ENCODE data around the gene BANP.
"Not testable (repeated sequence)": the region's sequence is repeated elsewhere in the genome, so short reads cannot be mapped to it uniquely, and the experiment has no call there.

The BANP gene

DNA sequence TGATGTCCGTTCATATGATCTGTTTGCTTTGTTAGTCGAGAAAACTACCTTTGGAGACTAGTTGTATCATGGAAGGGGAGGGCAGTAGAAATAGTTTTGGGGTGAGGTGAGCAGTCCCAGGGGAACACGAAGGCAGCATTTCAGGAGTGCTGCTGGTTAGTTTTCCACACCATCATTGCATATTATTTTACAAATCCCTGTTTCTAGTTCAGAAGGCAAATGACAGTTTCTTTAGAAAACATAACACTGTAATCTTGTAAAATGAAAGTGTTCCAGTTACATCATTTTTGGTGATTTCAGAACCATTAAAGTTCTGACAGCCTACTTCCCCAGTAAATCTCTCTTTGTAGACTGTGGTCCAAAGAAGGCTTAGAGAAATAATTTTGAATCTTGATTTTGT, 25.4 kb downstream of the BANP start:
- no peak for DNase-seq (ENCODE audit: extremely low read depth, low read depth)
- TF ChIP-seq, protein P1, sequence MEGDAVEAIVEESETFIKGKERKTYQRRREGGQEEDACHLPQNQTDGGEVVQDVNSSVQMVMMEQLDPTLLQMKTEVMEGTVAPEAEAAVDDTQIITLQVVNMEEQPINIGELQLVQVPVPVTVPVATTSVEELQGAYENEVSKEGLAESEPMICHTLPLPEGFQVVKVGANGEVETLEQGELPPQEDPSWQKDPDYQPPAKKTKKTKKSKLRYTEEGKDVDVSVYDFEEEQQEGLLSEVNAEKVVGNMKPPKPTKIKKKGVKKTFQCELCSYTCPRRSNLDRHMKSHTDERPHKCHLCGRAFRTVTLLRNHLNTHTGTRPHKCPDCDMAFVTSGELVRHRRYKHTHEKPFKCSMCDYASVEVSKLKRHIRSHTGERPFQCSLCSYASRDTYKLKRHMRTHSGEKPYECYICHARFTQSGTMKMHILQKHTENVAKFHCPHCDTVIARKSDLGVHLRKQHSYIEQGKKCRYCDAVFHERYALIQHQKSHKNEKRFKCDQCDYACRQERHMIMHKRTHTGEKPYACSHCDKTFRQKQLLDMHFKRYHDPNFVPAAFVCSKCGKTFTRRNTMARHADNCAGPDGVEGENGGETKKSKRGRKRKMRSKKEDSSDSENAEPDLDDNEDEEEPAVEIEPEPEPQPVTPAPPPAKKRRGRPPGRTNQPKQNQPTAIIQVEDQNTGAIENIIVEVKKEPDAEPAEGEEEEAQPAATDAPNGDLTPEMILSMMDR (IDR thresholded peaks at IDR 0.05; ENCODE audit: low read depth, low read length, missing control alignments), result no peak
- no peak overlapping the region for H3K4me3 ChIP-seq (replicated peaks; ENCODE audit: low read depth, low read length)

DNA sequence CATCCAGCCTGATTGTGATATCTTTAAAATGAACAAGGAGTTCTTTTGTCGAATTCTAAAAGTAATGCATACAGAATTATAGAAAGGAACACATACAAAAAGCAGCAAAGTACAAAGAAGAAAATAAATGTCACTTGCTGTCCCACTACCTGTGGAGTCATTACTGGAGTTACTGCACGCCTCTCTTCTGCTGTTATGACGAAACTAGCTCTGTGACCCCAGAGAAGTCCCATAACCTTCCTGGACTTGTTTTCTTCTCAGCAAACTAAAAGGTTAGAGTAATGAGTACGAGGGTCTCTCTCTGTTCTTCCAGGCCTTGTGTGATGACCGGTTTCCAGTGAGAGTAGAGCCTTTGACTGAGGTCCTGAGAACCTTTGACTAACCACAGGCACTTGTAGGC, 26.9 kb downstream of the BANP start:
- TF ChIP-seq, protein P1 (IDR thresholded peaks at IDR 0.05; ENCODE audit: low read depth, low read length, missing control alignments), result no peak
- no peak overlapping the region for H3K4me3 ChIP-seq (replicated peaks; ENCODE audit: low read depth, low read length)
- no peak for DNase-seq (ENCODE audit: extremely low read depth, low read depth)

DNA sequence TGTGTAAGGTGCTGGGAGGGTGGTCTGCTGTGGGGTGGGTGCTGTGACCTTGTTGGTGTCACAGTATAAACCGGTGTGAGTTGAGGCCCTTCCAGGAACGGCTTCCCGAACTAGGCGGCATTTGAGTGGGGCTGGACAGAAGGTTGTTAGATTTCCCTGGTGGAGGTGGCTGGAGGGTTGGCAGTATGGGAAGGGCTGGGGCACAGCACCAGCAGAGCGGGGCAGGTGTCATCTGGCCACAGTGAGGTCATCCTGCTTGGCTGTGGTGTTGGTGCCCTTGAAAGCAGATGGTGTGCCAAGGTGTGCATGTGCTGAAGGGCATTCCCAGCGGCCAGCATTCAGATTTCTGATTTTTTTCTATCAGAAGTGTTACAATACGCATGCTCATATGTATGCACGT, 28.1 kb downstream of the BANP start:
- DNase-seq (ENCODE audit: extremely low read depth, low read depth), result no peak
- H3K4me3 ChIP-seq (replicated peaks; ENCODE audit: low read depth, low read length), result no peak overlapping the region
- TF ChIP-seq, protein P1 (IDR thresholded peaks at IDR 0.05; ENCODE audit: low read depth, low read length, missing control alignments), result no peak

DNA sequence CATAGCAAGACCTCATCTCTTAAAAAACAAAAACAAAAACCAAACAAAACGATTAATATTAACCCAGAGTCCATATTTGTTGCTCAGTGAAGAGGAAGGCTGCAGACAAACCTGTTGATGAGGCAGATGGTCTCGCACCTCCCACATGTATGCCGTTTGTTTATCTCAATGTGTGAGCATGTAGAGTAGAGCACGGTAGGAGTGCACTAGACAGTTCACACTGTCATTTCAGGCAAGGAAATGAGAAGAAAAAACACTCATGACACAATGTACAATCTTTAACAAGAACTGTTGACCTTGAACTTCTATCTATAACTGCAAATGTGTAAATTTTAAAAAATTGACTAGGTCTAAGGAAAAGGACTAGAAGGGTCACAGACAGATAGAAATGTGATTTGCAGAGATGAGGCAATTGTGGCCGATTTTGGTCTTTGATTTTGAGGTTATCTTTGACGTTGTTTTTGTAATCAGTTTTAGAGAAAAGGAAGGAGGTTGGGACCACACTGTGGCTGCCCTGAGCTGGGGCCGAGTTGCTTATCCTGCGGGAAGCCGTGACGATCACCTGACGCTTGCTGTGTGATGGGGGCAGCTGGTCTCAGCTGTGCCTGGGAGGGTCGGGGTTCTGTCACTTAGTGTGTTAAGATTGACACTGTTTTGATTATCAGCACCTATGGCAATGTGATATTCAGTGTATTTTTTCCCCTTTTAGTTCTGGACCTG, 28.8 kb downstream of the BANP start:
- not testable (repeated sequence) for H3K4me3 ChIP-seq (replicated peaks; ENCODE audit: low read depth, low read length); DNase-seq (ENCODE audit: extremely low read depth, low read depth)

DNA sequence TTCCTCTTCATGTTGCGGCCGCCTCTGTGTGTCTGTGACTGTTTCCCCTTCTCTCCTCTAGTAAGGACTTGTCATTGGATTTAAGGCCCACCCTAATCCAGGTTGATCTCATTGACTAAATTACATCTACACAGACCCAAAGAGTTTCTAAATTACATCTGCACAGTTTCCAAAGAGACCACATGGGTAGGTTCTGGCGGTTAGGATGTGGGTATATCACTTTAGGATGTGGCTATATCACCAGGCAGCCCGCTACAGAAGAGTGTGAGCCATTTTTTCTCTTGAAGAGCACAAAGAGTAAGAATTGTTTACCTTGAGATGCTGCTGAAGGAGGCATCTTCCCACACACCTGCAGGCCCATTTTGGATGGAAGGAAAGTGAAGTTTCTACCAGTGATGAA, 30.1 kb downstream of the BANP start:
- DNase-seq (ENCODE audit: extremely low read depth, low read depth), result not testable (repeated sequence)

DNA sequence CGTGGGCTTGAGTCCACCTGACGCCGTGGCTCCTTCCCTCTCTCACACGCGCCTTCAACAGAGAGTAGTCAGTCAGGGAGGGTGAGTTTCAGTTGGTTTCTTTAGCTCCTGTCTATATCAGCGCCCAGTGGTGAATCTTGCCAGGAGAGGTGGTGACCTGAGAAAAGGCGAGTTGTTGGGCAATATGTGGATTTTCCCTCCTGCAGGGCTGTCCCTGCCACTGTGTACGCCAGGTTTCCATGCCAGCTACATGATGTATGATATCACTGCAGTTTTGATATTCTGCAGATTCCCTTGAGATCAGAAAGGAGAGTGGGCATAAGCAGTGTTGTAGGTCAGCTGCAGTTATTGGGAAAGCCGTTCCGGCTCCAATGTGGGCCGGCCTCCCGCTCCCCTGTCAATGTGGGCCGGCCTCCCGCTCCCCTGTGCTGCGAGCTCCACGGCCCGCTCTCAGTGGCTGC, 31.4 kb downstream of the BANP start:
- TF ChIP-seq, protein P1 (IDR thresholded peaks at IDR 0.05; ENCODE audit: low read depth, low read length, missing control alignments), result no peak
- DNase-seq (ENCODE audit: extremely low read depth, low read depth), result no peak
- no peak overlapping the region for H3K4me3 ChIP-seq (replicated peaks; ENCODE audit: low read depth, low read length)

More for the DNA sequence above, 30.1 kb downstream of the BANP start:
- H3K4me3 ChIP-seq (replicated peaks; ENCODE audit: low read depth, low read length), result not testable (repeated sequence)

DNA sequence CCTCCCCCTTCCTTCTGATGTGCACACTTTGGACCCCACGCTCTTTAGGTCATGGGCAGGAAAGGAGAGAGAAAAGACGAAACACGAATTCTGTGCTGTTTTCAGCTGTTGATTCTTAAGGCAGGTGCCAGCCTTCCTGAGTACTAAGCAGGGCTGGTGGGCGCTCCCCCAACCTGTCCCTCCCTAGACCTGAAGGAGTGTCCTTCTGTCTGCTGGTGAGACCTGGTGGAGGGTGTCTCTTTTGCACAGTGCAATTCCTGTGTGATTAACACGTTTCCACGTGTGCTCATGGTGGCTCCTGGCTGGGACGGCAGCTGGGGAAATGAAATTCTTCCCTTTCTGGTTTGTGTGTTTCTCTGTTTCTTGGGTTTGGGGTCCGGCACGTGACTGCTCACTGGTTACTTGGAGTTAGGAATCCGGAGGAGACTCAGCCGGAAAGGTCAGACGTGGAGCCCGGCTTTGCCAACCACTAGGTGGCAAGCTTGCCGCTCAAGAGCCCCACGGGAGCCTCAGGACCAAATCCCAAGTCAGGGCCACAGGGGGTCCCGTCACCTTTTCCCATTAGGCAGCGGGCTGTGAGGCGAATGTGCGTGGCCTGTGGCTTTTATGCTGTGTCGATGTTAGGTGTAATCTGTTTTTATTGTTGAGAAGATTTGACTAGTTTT, 32.0 kb downstream of the BANP start:
- not testable (repeated sequence) for H3K4me3 ChIP-seq (replicated peaks; ENCODE audit: low read depth, low read length); DNase-seq (ENCODE audit: extremely low read depth, low read depth)
- TF ChIP-seq, protein P1 (IDR thresholded peaks at IDR 0.05; ENCODE audit: low read depth, low read length, missing control alignments), result peak; percentile 61

DNA sequence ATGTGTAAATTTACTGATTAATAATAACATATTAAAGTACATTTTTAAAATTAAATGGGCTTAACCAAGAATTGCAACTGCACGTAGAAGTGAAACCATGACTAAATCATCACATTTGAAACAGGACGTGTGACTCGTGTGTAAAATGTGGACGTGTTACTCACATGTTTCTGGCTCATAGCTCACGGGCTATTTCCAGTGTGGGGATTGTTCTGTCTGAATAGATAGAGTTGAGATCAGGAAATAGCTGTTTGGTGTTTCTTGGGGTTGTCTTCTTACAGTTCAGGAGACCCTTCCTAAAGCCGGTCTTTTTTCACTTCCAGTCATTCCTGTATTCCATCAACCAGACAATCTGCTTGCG, 32.5 kb downstream of the BANP start:
- DNase-seq (ENCODE audit: extremely low read depth, low read depth); H3K4me3 ChIP-seq (replicated peaks; ENCODE audit: low read depth, low read length): not testable (repeated sequence)

DNA sequence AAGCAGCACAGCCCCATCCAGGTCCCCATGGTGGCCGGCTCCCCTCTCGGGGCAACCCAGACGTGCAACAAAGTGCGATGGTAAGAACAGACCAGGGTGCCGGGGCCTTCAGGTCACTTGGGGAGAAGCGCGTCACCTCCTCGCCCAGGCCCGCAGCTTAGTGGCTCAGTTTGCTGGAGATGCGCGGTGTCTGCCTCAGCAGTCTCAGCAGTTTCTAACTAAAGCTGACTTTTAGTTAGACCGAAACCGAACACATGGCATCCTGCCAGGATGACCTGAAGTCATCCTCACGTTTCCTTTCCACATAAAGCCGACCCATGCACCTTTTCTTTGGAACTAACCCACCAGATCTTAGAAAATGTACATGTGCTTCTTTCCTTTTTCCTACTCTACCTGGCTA, 32.9 kb downstream of the BANP start:
- not testable (repeated sequence) for DNase-seq (ENCODE audit: extremely low read depth, low read depth)

More for the DNA sequence above, 32.9 kb downstream of the BANP start:
- not testable (repeated sequence) for H3K4me3 ChIP-seq (replicated peaks; ENCODE audit: low read depth, low read length)

Measured in HFF-Myc (cell line).